OCI-LY1 (cell line): ENCODE results near the gene GMDS.

Experiments used
- H2AFZ ChIP-seq: fragments of 200-600 bp; sonication (generic), shearing (Covaris generic); 2 replicates; pipeline ENCODE4 v1.6.0; 2014; ENCODE audit warnings: antibody characterized with exemption, mild to moderate bottlenecking, low read length
- H3F3A ChIP-seq: fragments of 200-600 bp; sonication (generic), shearing (Covaris generic); 2 replicates; pipeline ENCODE4 v1.6.0; 2014; ENCODE audit warnings: mild to moderate bottlenecking, antibody characterized with exemption, low read length, moderate library complexity; ENCODE audit not compliant: insufficient read depth
- H3K27ac ChIP-seq: fragments of 200-600 bp; sonication (generic); 2 replicates; pipeline ENCODE4 v1.5.1; 2014; ENCODE audit warnings: low read length, mixed run types, mild to moderate bottlenecking, low read depth; ENCODE audit not compliant: poor library complexity, severe bottlenecking
- H3K27me3 ChIP-seq: fragments of 200-600 bp; sonication (generic); 2 replicates; pipeline ENCODE4 v1.6.0; 2014; ENCODE audit warnings: antibody characterized with exemption, mild to moderate bottlenecking, low read length, moderate library complexity; ENCODE audit not compliant: insufficient read depth
- H3K36me3 ChIP-seq: fragments of 200-600 bp; sonication (generic); 2 replicates; pipeline ENCODE4 v1.6.1; 2014; ENCODE audit warnings: mild to moderate bottlenecking, antibody characterized with exemption, low read length, moderate library complexity, mixed read lengths; ENCODE audit not compliant: insufficient read depth
- H3K4me1 ChIP-seq: fragments of 200-600 bp; sonication (generic); 2 replicates; pipeline ENCODE4 v1.5.1; 2014; ENCODE audit warnings: mild to moderate bottlenecking, low read length, moderate library complexity; ENCODE audit not compliant: insufficient read depth, severe bottlenecking
- H3K4me2 ChIP-seq: fragments of 200-600 bp; sonication (generic), shearing (Covaris generic); 2 replicates; pipeline ENCODE4 v1.6.1; 2014; ENCODE audit warnings: low read length
- H3K4me3 ChIP-seq: fragments of 200-600 bp; sonication (generic); 2 replicates; pipeline ENCODE4 v1.5.1; 2014; ENCODE audit warnings: low read length, low read depth, mild to moderate bottlenecking, mixed read lengths; ENCODE audit not compliant: poor library complexity, severe bottlenecking
- H3K79me2 ChIP-seq: fragments of 200-600 bp; shearing (Covaris generic); 2 replicates; pipeline ENCODE4 v1.6.1; 2016; ENCODE audit warnings: mixed run types, low read length, mixed read lengths; ENCODE audit not compliant: insufficient read depth
- H3K9ac ChIP-seq: fragments of 200-600 bp; sonication (generic), shearing (Covaris generic); 2 replicates; pipeline ENCODE4 v1.6.1; 2014; ENCODE audit warnings: mild to moderate bottlenecking, low read length, mixed read lengths
- H3K9me2 ChIP-seq: fragments of 200-600 bp; sonication (generic), shearing (Covaris generic); 2 replicates; pipeline ENCODE4 v1.6.1; 2014; ENCODE audit warnings: low read depth, mild to moderate bottlenecking, low read length, mixed read lengths
- H3K9me3 ChIP-seq: fragments of 200-600 bp; shearing (Covaris generic); 2 replicates; pipeline ENCODE4 v1.6.1; 2014; ENCODE audit warnings: low read length, mixed read lengths
- H4K20me1 ChIP-seq: fragments of 200-600 bp; sonication (generic), shearing (Covaris generic); 2 replicates; pipeline ENCODE4 v1.6.0; 2016; ENCODE audit warnings: mild to moderate bottlenecking, low read length; ENCODE audit not compliant: insufficient read depth
- CTCF ChIP-seq: fragments of 200-600 bp; sonication (generic), shearing (Covaris generic); IDR thresholded peaks from 2 replicates; pipeline ENCODE4 v1.5.1; 2017; ENCODE audit warnings: mild to moderate bottlenecking, antibody characterized with exemption, low read length, moderate library complexity, mixed read lengths
- EZH2 ChIP-seq: fragments of 200-600 bp; sonication (generic), shearing (Covaris generic); IDR thresholded peaks from 2 replicates; pipeline ENCODE4 v1.8.0; 2017; ENCODE audit warnings: borderline replicate concordance, mixed run types, mild to moderate bottlenecking, antibody characterized with exemption, low read length, moderate library complexity, mixed read lengths

GMDS gene

GRCh38 chr6:2249126-2249525 lies 3.7 kb upstream of the GMDS start:
- no peak overlapping the region for H3K27ac ChIP-seq
- no peaks in the 10 kb centered on the region for H3K79me2 ChIP-seq
- H3K9ac ChIP-seq: no peak overlapping the region
- no peaks in the 10 kb centered on the region for H3K9me2 ChIP-seq
- no peaks in the 10 kb centered on the region for H3F3A ChIP-seq
- no peak overlapping the region for H2AFZ ChIP-seq
- peaks cover 5% of the 10 kb centered on the region; the same call in 1 of the 2 replicates for H3K36me3 ChIP-seq
- H4K20me1 ChIP-seq: no peaks in the 10 kb centered on the region
- H3K4me3 ChIP-seq: no peak overlapping the region
- no peaks in the 10 kb centered on the region for H3K27me3 ChIP-seq
- peaks cover 28% of the 10 kb centered on the region for H3K4me1 ChIP-seq
- TF ChIP-seq EZH2: no peak
- TF ChIP-seq CTCF: no peak
- H3K4me2 ChIP-seq: no peak overlapping the region
- no peaks in the 10 kb centered on the region for H3K9me3 ChIP-seq

- H2AFZ ChIP-seq: no peak overlapping the region
Measured at GRCh38 chr6:2247664-2248063, 2.3 kb upstream of the GMDS start.

GRCh38 chr6:2245877-2246863 lies 765 bp upstream of the GMDS start:
- no peak overlapping the region for H3K27ac ChIP-seq

More at GRCh38 chr6:2247664-2248063, 2.3 kb upstream of the GMDS start:
- Histone ChIP-seq H3K4me2 (no peak overlapping the region), H3K4me1 (peaks cover 29% of the 10 kb centered on the region), H3F3A (no peaks in the 10 kb centered on the region), H3K79me2 (no peaks in the 10 kb centered on the region), H3K9ac (no peak overlapping the region), H3K9me3 (no peaks in the 10 kb centered on the region), H3K4me3 (no peak overlapping the region), H3K36me3 (no peaks in the 10 kb centered on the region), H3K27me3 (no peaks in the 10 kb centered on the region), H4K20me1 (no peaks in the 10 kb centered on the region), H3K9me2 (no peaks in the 10 kb centered on the region), H3K27ac (no peak overlapping the region)
- no peak for TF ChIP-seq CTCF
- TF ChIP-seq EZH2: no peak

More at GRCh38 chr6:2245877-2246863, 765 bp upstream of the GMDS start:
- Histone ChIP-seq H4K20me1 (no peaks in the 10 kb centered on the region), H3K9ac (peak overlapping the region; percentile 98), H3F3A (no peaks in the 10 kb centered on the region), H3K9me2 (no peaks in the 10 kb centered on the region), H3K4me2 (peak overlapping the region; percentile 90), H3K4me3 (peak overlapping the region; percentile 99), H3K9me3 (no peaks in the 10 kb centered on the region), H2AFZ (peak overlapping the region; percentile 92; the same call in 1 of the 2 replicates), H3K27me3 (no peaks in the 10 kb centered on the region), H3K4me1 (peaks cover 29% of the 10 kb centered on the region), H3K36me3 (no peaks in the 10 kb centered on the region), H3K79me2 (no peaks in the 10 kb centered on the region)
- TF ChIP-seq CTCF (no peak), EZH2 (no peak)
